Vagina (tissue), 2 donors: ENCODE results near the gene MBL2.

Experiments
- POLR2A ChIP-seq, 2 donors: fragments of 450-650 bp; IDR thresholded peaks; one replicate each; pipeline ENCODE4 v1.6.1; 2017; ENCODE audit warnings: antibody characterized with exemption in 2 of 2, mild to moderate bottlenecking in 2 of 2, moderate library complexity in 2 of 2
- TF ChIP-seq, protein P1 (sequence below), 3 experiments: fragments of 450-650 bp in 2 of 3; fragments of 200-600 bp in 1 of 3; sonication (generic) in 1 of 3; IDR thresholded peaks; one replicate each; pipeline ENCODE4 v1.5.1; 2017 to 2019; ENCODE audit warnings: antibody characterized with exemption in 3 of 3, mild to moderate bottlenecking in 2 of 3, moderate library complexity in 2 of 3

- TF ChIP-seq POLR2A (IDR thresholded peaks at IDR 0.05): no peak
- TF ChIP-seq, protein P1, sequence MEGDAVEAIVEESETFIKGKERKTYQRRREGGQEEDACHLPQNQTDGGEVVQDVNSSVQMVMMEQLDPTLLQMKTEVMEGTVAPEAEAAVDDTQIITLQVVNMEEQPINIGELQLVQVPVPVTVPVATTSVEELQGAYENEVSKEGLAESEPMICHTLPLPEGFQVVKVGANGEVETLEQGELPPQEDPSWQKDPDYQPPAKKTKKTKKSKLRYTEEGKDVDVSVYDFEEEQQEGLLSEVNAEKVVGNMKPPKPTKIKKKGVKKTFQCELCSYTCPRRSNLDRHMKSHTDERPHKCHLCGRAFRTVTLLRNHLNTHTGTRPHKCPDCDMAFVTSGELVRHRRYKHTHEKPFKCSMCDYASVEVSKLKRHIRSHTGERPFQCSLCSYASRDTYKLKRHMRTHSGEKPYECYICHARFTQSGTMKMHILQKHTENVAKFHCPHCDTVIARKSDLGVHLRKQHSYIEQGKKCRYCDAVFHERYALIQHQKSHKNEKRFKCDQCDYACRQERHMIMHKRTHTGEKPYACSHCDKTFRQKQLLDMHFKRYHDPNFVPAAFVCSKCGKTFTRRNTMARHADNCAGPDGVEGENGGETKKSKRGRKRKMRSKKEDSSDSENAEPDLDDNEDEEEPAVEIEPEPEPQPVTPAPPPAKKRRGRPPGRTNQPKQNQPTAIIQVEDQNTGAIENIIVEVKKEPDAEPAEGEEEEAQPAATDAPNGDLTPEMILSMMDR (IDR thresholded peaks at IDR 0.05): no peak
Observed at GRCh38 chr10:52778511-52779392, 6.2 kb upstream of the MBL2 start.
